ENCODE results near the gene CHST13.
A peak's percentile ranks its signal among the peaks of the same experiment; 100 is the strongest.
"Not testable (repeated sequence)": the region's sequence is repeated elsewhere in the genome, so short reads cannot be mapped to it uniquely, and the experiment has no call there.

CHST13 gene

DNA sequence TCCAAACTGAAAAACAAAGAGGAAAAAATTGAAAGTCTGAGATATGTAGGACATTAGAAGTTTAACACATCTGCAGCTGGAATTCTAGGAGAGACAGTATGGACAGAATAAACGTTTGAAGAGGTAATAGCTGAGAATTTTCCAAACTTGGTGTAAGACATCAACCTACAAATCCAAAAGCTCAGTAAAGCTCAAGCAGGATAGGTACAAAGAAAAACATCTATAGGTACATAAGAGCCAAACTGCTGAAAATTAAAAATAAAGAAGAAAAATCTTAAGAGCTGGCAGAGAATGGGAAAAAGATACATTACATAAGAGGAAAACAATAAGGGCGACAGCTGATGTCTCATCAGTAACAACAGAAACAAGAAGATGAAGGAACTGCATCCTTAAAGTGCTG, 57.6 kb downstream of the CHST13 start:
- DNase-seq (ENCODE audit: low spot score) (no peak), FAIRE-seq (no peak)

DNA sequence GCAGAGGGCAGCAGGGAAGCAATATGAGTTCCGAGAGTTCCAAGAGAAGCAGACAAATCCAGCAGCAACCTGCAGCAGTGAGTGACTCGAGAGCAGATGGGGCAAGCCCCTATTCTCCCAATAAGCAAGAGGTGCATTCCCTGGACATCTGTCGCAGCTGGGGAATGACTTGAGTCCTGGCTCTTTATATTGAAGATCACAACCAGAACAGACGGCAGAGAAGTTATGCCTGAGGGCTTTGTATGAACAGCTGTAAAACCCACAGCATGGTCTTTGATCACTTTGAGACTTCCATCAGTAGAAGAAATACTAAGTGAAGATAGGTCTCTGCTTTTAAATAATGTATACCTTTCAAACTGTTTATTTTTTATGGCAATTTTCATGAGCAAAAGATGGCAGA, 58.4 kb downstream of the CHST13 start:
- FAIRE-seq (no peak), DNase-seq (ENCODE audit: low spot score) (no peak)

DNA sequence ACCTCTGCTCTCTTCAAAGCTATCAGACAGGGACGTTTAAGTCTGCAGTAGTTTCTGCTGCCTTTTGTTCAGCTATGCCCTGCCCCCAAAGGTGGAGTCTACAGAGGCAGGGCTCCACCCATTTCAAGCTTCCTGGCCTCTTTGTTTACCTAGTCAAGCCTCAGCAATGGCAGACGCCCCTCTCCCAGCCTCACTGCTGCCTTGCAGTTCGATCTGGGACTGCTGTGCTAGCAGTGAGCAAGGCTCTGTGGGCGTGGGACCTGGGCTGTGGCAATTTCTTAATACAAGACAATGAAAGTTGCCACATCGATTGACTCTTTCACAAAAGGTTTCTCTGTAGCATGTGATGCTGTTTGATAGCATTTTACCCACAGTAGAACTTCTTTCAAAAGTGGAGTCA, 67.6 kb downstream of the CHST13 start:
- peak; percentile 9 for FAIRE-seq

More for the DNA sequence above, 67.6 kb downstream of the CHST13 start:
- not testable (repeated sequence) for DNase-seq (ENCODE audit: low spot score)

Data from urothelium cell line (cell line).